ENCODE measurements around the gene APP.

Gene APP

GRCh38 chr21:26130249-26130881 lies 40.2 kb downstream of the APP start:
- Histone ChIP-seq H3K4me3 (no peak overlapping the region), H3K27ac (no peak overlapping the region)
- no peak for TF ChIP-seq CTCF (IDR thresholded peaks at IDR 0.05)
- DNase-seq (ENCODE audit: low spot score) = no peak

GRCh38 chr21:26127918-26128317 lies 42.7 kb downstream of the APP start:
- TF ChIP-seq CTCF (IDR thresholded peaks at IDR 0.05) = no peak
- no peak for DNase-seq (ENCODE audit: low spot score)
- H3K27ac ChIP-seq = no peak overlapping the region
- peak overlapping the region; percentile 35 for H3K4me3 ChIP-seq

- Histone ChIP-seq H3K4me3 (no peak overlapping the region), H3K27ac (no peak overlapping the region)
- no peak for DNase-seq (ENCODE audit: low spot score)
- no peak for TF ChIP-seq CTCF (IDR thresholded peaks at IDR 0.05)
Observed at GRCh38 chr21:26127073-26127814, 43.3 kb downstream of the APP start.

GRCh38 chr21:26126168-26126553 lies 44.4 kb downstream of the APP start:
- DNase-seq (ENCODE audit: low spot score) = no peak
- no peak for TF ChIP-seq CTCF (IDR thresholded peaks at IDR 0.05)
- Histone ChIP-seq H3K4me3 (no peak overlapping the region), H3K27ac (no peak overlapping the region)

- Histone ChIP-seq H3K27ac (no peak overlapping the region), H3K4me3 (no peak overlapping the region)
- TF ChIP-seq CTCF (IDR thresholded peaks at IDR 0.05) = no peak
- DNase-seq (ENCODE audit: low spot score) = no peak
Observed at GRCh38 chr21:26125433-26126167, 45.0 kb downstream of the APP start.

- no peak for DNase-seq (ENCODE audit: low spot score)
- Histone ChIP-seq H3K4me3 (peak overlapping the region; percentile 39), H3K27ac (peak overlapping the region in 1 of 2 donors; percentile 19)
- TF ChIP-seq CTCF (IDR thresholded peaks at IDR 0.05) = no peak
Observed at GRCh38 chr21:26124896-26125295, 45.7 kb downstream of the APP start.
